Measurements from ENCODE around the gene FUCA2. TPM values are rescaled to one million over a fixed set of nuclear protein-coding genes. Genes with fewer than 3 reads are reported as not detected.

Gene FUCA2
- total RNA-seq, 4 donors from 2014 or later = 17.6 to 27.5 (median 25.8) TPM

DNA sequence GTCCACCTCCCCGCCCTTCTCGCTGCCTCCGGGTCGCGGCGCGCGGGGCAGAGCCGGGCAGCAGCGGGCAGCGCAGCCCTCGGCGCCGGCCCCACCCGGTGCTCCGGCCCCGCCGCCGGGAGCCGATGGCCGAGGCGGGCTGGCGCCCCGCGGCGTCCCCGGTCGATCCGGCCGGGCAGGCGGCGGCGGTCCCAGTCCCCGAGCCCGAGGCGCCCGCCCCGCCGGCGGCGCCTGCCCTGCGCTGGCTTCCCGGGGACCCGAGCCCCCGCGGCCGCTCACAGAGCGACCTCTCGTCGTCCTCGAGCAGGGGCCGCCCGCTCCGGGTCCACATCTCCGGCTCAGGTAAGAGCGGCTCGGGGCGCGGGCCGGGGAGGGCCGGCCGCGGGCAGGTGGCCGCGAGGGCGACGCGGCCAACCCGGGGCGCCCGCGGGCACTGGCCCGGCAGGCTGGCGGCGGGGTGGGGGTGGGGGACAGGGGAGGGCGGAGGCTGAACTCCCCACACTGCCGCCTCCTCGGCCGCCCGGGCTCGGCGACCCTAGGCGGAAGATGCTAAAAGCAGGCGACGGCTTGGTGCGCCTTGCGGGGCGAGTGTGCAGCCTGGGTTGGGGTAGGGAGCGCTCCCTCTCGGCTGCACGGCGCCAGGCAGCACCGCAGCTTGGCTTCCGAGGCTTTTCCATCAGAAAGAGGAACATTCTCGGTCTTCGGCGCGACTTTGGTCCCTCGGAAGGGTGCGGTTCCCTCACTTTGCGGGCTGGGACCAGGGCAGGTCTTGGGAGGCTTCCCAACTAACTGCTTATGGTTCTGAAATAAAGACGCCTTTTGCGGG, 25.6 kb upstream of the FUCA2 start:
- intact Hi-C loops (cut with DNase I) = no loop called here
- H3K27me3 ChIP-seq = no peaks in the 10 kb centered on the region
- WGBS = 0% methylated on average over 2 of the region's 103 CpGs
- TF ChIP-seq EP300 (IDR thresholded peaks at IDR 0.05) = no peak
- TF ChIP-seq, protein P1, sequence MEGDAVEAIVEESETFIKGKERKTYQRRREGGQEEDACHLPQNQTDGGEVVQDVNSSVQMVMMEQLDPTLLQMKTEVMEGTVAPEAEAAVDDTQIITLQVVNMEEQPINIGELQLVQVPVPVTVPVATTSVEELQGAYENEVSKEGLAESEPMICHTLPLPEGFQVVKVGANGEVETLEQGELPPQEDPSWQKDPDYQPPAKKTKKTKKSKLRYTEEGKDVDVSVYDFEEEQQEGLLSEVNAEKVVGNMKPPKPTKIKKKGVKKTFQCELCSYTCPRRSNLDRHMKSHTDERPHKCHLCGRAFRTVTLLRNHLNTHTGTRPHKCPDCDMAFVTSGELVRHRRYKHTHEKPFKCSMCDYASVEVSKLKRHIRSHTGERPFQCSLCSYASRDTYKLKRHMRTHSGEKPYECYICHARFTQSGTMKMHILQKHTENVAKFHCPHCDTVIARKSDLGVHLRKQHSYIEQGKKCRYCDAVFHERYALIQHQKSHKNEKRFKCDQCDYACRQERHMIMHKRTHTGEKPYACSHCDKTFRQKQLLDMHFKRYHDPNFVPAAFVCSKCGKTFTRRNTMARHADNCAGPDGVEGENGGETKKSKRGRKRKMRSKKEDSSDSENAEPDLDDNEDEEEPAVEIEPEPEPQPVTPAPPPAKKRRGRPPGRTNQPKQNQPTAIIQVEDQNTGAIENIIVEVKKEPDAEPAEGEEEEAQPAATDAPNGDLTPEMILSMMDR (IDR thresholded peaks at IDR 0.05) = peak; percentile 9 to 62 (median 27)
- TF ChIP-seq POLR2AphosphoS5 (IDR thresholded peaks at IDR 0.05) = no peak
- TF ChIP-seq POLR2A (IDR thresholded peaks at IDR 0.05; ENCODE audit: low read depth) = no peak
- H3K4me3 ChIP-seq = peak overlapping the region; percentile 62 to 82 (median 66)
- H3K9me3 ChIP-seq = no peaks in the 10 kb centered on the region
- peaks cover 7 to 17% (median 13%) of the 10 kb centered on the region in 4 donors for H3K4me1 ChIP-seq
- H3K27ac ChIP-seq (replicated peaks in 1 of 4) = peak overlapping the region; percentile 71 to 76 (median 74)
- DNase-seq (ENCODE audit: extremely low spot score) = no peak
- H3K36me3 ChIP-seq = no peaks in the 10 kb centered on the region

DNA sequence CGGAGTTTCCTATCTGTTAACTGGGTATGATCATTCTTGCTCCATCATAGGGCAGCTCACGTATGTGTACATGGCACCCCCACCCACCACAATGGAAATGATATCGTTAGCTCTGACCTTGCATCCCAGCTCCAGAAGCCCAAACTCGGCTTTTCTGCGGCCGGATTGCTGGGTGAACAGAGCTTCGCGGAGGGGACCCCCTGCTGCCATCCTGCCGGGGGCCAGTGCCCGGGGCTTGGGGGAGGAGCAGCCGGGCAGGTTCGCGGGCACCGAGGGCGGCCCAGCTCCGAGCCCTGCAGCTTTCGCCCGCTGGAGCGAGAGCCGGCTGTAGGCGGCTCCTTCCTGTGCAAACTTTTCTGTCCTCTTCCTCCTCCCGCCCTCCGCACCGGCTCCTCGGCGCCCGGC, 24.9 kb upstream of the FUCA2 start:
- TF ChIP-seq EP300 (IDR thresholded peaks at IDR 0.05) = no peak
- TF ChIP-seq POLR2AphosphoS5 (IDR thresholded peaks at IDR 0.05) = no peak
- TF ChIP-seq, protein P1 (IDR thresholded peaks at IDR 0.05) = no peak
- TF ChIP-seq POLR2A (IDR thresholded peaks at IDR 0.05; ENCODE audit: low read depth) = no peak
- H3K9me3 ChIP-seq = no peaks in the 10 kb centered on the region
- H3K27ac ChIP-seq (replicated peaks in 1 of 4) = peak overlapping the region; percentile 71 to 76 (median 74)
- no peak for DNase-seq (ENCODE audit: extremely low spot score)
- H3K4me1 ChIP-seq = peaks cover 7 to 17% (median 13%) of the 10 kb centered on the region in 4 donors
- intact Hi-C loops (cut with DNase I) = no loop called here
- H3K27me3 ChIP-seq = no peaks in the 10 kb centered on the region
- WGBS = 10% methylated on average over 4 of the region's 27 CpGs
- no peaks in the 10 kb centered on the region for H3K36me3 ChIP-seq
- peak overlapping the region; percentile 62 to 82 (median 66) for H3K4me3 ChIP-seq

DNA sequence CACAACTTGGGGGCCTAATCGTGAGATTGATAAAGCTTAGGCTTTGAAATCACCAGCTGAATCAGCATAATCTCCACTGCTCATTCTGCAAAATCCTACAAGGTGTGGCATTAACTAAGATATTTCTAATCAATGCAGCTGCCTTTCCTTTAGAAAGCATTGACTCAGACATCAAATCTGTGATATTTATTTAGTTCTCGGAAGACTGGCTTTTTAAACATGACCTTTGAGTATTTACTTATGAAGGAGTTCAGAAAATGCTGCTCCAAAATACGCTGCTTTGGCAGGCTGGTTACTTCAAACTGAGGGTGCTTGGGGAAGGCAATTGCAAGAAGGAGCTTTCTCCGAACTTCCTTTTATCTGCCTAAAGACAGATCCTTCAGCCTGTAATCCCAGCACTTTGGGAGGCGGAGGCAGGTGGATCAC, 23.7 kb upstream of the FUCA2 start:
- 90% methylated on average over 5 of the region's 5 CpGs for WGBS
- TF ChIP-seq, protein P1 (IDR thresholded peaks at IDR 0.05) = no peak
- no peak for TF ChIP-seq POLR2AphosphoS5 (IDR thresholded peaks at IDR 0.05)
- TF ChIP-seq POLR2A (IDR thresholded peaks at IDR 0.05; ENCODE audit: low read depth) = no peak
- TF ChIP-seq EP300 (IDR thresholded peaks at IDR 0.05) = no peak
- intact Hi-C loops (cut with DNase I) = no loop called here
- H3K36me3 ChIP-seq = no peaks in the 10 kb centered on the region
- H3K4me3 ChIP-seq = no peak overlapping the region
- peaks cover 7 to 17% (median 13%) of the 10 kb centered on the region in 4 donors for H3K4me1 ChIP-seq
- H3K9me3 ChIP-seq = no peaks in the 10 kb centered on the region
- H3K27ac ChIP-seq (replicated peaks in 1 of 4) = no peak overlapping the region
- no peak for DNase-seq (ENCODE audit: extremely low spot score)
- H3K27me3 ChIP-seq = no peaks in the 10 kb centered on the region

DNA sequence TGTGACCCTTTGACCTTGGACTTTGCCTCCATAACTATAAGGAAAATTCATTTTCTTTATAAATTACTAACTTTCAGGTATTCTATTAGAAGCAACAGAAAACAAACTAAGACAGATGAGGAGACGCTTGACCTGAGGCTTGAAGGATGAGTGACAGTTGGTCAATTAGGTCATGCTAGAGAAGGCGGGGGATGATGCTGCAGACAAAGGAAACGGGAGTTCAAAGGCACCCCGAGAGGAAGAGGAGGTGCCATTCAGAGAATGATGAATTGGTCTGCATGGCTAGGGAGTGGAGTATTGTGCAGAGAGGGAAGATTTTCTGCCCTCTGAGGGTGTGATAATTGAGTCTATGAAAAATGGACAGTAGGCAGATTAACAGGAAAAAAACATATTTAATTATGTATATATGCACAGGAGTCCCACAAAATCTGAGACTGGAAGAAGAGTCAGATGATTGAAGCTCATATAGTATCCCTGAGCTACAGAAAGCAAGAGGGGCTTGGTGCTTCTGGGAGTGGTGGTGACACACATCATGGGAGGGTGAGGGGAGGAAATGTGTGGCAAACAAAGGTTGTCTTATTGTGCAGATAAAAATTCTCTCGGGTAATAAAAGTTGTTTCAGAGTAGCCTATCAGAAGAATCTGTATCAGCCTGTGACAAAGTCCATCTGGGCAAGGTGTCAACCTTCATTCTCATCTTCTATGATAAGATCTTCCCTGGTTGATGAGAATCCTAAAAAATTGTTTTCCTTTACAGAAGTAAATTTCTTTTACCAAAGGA, 20.4 kb upstream of the FUCA2 start:
- H3K36me3 ChIP-seq = no peaks in the 10 kb centered on the region
- intact Hi-C loops (cut with DNase I) = no loop called here
- no peak for DNase-seq (ENCODE audit: extremely low spot score)
- peaks cover 0 to 6% (median 5%) of the 10 kb centered on the region in 4 donors for H3K4me1 ChIP-seq
- no peak overlapping the region for H3K4me3 ChIP-seq
- no peaks in the 10 kb centered on the region for H3K27me3 ChIP-seq
- no peaks in the 10 kb centered on the region for H3K9me3 ChIP-seq
- TF ChIP-seq POLR2AphosphoS5 (IDR thresholded peaks at IDR 0.05) (no peak), POLR2A (IDR thresholded peaks at IDR 0.05; ENCODE audit: low read depth) (no peak), EP300 (IDR thresholded peaks at IDR 0.05) (no peak)
- TF ChIP-seq, protein P1 (IDR thresholded peaks at IDR 0.05) = no peak
- H3K27ac ChIP-seq (replicated peaks in 1 of 4) = no peak overlapping the region
- WGBS = 58% methylated on average over 5 of the region's 5 CpGs
